Cardiac septum (tissue), 1 donor: Measurements from ENCODE around the gene ARHGAP22. TPM values are rescaled to one million over a fixed set of nuclear protein-coding genes. Genes with fewer than 3 reads are reported as not detected.

Source experiments
- DNase-seq: peaks from one replicate; pipeline ENCODE4 v3.0.0-alpha.2; 2020; ENCODE audit warnings: low spot score
- intact Hi-C: fragments of 100-400 bp; cut with DNase I; formaldehyde crosslinking; loops from one replicate; pipeline ENCODE4 v1.14.0; 2022
- total RNA-seq: library from RNA; stranded (reverse); fragmentation: NEBNext Ultra II Directional; extraction: Animal tissue kit (Norgen Biotek cat#: 25700); gene quantifications from one replicate; pipeline ENCODE4 v1.2.1, GENCODE V29; 2021
- donor health status: DM: no; HTN: no; CAD: no.

The ARHGAP22 gene
- total RNA-seq, 1 donor from 2014 or later: 4.4 TPM

DNA sequence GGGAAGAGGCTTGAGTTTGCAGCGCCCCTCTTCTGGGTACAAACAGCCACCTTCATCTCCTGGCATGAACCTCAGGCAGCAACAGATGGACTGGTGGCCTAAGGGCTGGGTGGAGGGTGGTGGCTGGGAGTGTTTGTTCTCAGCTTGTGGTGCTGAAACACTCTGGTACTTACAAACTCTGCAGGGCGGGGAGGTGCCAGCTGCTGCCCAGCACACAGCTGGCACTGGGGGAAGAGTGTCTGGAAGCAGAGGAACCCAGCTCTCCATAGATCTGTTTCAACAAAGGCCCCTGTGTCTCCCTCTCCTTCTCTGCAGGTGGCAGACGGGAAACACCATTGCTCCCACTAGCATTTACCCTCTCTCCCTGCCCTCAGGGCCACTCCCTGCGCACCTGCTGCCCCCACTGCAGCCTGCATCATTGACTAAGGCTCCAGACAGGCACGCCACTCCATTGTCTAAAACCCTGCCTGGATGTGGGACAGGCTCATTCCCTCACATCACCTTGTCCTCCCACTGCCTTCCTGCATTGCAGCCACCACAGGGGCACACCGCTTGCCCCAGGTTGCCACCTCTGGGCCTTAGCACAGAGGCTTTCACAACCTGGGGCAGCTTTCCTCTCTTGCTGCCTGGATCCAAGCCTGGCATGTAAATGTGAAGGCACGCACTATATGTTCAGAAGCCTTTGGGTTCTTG lies 6.5 kb downstream of the ARHGAP22 start:
- DNase-seq: peak; percentile 17
- intact Hi-C loops: no loop called here

DNA sequence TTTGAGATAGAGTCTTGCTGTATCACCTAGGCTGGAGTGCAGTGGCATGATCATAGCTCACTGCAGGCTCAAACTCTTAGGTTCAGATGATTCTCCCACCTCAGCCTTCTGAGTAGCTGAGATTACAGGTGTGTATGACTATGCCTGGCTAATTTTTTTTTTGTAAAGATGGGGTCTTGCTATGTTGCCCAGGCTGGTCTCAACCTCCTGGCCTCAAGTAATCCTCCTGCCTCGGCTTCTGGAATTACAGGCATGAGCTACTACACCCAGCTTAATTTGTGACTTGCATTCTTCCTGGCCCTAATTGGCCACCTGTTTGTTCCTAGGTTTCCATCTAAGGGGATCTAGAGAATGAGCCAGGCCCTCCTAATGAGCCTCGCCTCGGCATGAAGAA lies 9.3 kb downstream of the ARHGAP22 start:
- peak; percentile 31 for DNase-seq
- intact Hi-C loops: no loop called here

- peak; percentile 22 for DNase-seq
- intact Hi-C loops: no loop called here
Observed at GRCh38 chr10:48594803-48595538, 9.9 kb downstream of the ARHGAP22 start.

- DNase-seq: peak; percentile 14
- intact Hi-C loops: no loop called here
Observed at GRCh38 chr10:48594371-48594770, 10.5 kb downstream of the ARHGAP22 start.

DNA sequence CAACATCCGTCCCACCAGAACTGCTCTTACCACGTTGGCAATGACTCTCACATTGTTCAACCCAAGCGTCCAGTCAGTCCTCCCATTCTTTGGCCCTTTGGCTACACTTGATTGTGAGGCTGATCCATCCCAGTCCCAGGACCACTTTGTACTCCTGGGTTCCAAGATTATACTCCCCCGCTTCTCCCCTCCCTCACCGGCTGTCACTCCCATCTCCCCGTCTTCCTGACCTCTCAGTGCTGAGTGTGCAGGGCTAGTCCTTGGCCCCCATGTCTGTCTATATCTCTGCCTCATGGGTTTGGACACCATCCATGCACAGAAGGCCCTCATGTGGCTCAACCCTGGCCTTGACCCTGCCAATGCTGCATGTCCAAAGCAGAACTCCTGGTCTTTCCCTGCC lies 12.5 kb downstream of the ARHGAP22 start:
- intact Hi-C loops: no loop called here
- DNase-seq: peak; percentile 60

DNA sequence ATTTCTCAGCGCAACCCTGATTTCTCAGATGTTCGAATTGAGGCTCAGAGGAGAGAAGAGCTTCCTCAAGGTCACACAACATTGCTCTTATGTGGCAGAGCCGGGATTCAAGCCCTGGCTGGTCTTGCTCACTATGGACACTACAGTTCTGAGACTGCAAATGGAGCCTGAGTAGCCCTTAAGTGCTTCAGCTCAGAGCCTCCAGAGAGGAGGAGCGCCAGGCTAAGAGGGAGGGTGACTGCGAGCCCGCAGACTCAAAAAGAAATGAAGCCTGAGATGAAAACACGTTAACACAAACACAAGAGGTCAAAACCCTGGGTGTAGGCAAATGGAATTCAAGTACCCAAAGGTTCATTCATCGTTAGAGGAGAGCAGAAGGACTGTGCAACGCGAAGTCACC lies 13.9 kb downstream of the ARHGAP22 start:
- DNase-seq: peak; percentile 39
- intact Hi-C loops: no loop called here

- DNase-seq: no peak
- intact Hi-C loops: no loop called here
Observed at GRCh38 chr10:48589266-48589665, 15.6 kb downstream of the ARHGAP22 start.

DNA sequence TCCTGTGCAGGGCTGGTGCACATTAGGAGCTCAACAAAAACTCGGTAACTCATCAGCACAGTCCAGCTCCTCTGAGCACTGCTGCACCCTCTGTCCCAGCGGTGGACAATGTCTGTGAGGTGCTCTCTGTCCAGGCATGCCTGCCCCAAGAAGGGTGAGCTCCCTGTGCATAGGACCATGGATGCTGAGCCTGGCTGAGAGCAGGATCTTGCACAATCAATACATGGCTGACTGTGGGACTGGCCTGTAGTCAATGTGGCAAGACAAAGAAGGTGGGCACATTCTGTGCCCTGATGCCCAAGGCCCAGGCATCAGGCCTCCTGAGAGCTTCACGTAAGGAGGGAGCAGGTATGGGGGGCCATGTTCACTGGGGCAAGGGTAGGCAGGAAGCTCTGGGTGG lies 17.1 kb downstream of the ARHGAP22 start:
- intact Hi-C loops: no loop called here

DNA sequence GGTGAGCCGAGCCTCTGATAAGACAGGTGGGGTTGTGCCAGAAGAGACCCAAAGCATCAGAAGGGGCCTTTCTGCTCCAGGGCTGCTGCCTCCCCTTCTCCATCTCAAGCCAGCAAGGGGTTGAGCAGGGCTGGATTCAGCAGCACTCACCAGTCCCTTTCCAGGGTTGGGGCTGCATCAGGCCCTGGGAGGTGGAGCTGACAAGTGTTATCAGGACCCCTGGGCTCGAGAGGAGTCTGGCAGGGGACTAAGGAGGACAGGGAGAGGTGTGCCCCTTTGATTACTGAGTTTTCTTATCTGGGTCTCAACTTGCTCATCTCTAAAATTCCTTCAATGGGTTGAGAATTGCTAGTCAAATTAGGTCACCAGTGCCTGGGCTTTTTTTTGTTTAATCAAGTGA lies 17.8 kb downstream of the ARHGAP22 start:
- DNase-seq: no peak
- intact Hi-C loops: no loop called here

More for the DNA sequence above, 17.1 kb downstream of the ARHGAP22 start:
- DNase-seq: no peak

- intact Hi-C loops: no loop called here
- peak; percentile 75 for DNase-seq
Observed at GRCh38 chr10:48582970-48583369, 21.9 kb downstream of the ARHGAP22 start.

- intact Hi-C loops: no loop called here
- DNase-seq: peak; percentile 24
Observed at GRCh38 chr10:48580236-48580635, 24.6 kb downstream of the ARHGAP22 start.

GRCh38 chr10:48579251-48579960 lies 25.5 kb downstream of the ARHGAP22 start:
- intact Hi-C loops: loop anchor here (2.0 kb wide), 1 partner anchor 27 kb away; no protein-coding TSS in a partner anchor
- peak; percentile 53 for DNase-seq

GRCh38 chr10:48577158-48577557 lies 27.7 kb downstream of the ARHGAP22 start:
- intact Hi-C loops: no loop called here
- DNase-seq: peak; percentile 56

- DNase-seq: peak; percentile 17
- intact Hi-C loops: no loop called here
Observed at GRCh38 chr10:48576501-48576900, 28.4 kb downstream of the ARHGAP22 start.

DNA sequence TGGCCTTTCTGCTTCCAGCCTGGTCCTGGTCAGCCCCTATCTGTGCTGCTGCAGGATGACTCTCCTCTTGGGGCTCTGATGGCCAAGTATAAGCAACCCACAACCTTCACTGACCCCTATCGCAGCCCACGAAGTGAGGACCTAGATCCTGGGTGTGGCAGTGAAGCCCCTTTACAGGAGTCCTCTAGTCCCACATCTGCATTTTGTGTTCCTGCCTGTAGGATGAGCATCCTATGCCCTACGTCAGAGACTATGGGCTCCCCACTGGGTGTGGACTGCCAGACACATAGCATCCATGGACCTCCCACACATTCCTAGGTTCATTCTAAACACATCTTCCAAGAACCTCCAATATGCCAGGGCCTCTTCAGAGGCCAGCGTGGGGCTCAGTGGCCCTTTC lies 29.0 kb downstream of the ARHGAP22 start:
- DNase-seq: peak; percentile 39
- intact Hi-C loops: no loop called here

DNA sequence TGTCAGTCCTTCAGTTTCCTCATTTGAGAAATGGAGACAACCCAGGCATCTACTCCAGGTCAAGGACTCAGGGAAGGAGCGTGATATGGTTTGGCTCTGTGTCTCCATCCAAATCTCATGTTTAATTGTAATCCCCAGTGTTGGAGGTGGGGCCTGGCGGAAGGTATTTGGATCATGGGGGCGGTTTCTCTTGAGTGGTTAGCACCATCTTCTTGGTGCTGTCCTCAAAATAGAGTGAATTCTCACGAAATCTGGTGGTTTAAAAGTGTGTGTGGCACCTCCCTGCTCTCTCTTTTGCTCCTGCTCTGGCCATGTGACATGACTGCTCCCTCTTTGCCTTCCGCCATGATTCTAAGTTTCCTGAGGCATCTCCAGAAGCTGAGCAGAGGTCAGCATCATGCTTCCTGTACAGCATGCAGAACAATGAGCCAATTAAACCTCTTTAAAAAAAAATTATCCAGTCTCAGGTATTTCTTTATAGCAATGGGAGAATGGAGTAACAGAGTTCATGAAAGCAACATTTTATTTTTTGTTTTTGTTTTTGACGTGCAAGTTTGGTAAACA lies 30.0 kb downstream of the ARHGAP22 start:
- intact Hi-C loops: no loop called here
- DNase-seq: no peak

- intact Hi-C loops: no loop called here
Observed at GRCh38 chr10:48574322-48574796, 30.5 kb downstream of the ARHGAP22 start.

GRCh38 chr10:48573045-48573444 lies 31.8 kb downstream of the ARHGAP22 start:
- intact Hi-C loops: no loop called here
- no peak for DNase-seq

More at GRCh38 chr10:48574322-48574796, 30.5 kb downstream of the ARHGAP22 start:
- peak; percentile 6 for DNase-seq

DNA sequence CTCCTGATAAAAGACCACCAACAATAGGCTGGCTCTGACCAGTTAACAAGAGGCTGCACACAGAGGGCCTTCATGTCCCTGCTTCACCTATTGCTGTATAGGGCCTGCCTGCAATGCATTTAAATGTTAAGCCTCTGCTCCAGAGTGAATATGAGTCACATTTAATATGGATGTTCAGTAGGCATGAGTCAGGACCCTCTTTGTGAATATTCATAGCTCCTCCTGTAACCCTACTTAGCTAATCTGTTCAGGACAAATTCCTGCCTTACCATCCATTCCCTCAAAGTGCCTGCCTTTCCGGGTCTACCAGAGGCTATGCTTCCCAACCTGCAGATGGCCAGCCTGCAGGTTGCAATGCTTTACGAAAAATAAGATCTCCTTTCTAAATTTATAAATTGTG lies 32.5 kb downstream of the ARHGAP22 start:
- DNase-seq: peak; percentile 4
- intact Hi-C loops: no loop called here

DNA sequence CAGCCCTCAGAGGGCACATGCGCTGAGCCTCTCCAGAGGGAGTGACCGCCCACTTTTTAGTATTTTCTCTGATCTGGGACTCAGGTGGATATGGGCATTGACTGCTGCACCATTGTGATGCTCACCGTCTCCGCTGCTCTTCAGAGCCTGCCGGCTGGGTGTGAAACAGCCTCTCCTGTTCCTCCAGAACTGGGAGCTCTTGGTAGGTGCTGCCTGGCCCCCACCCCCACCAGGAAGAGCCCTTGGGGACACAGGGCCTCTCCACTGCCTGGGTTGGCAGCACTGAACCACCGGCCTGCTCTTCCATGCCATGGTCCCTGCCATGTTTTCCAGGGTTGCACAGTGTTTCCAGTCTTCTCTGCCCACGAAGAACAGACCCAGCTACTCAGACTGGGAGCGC lies 36.3 kb downstream of the ARHGAP22 start:
- peak; percentile 43 for DNase-seq
- intact Hi-C loops: no loop called here
